ENCODE data around the gene PSG1.
"Not testable (repeated sequence)": the region's sequence is repeated elsewhere in the genome, so short reads cannot be mapped to it uniquely, and the experiment has no call there.

Gene PSG1

GRCh38 chr19:42882010-42882409 lies 2.5 kb upstream of the PSG1 start:
- not testable (repeated sequence) for H3K27ac ChIP-seq (ENCODE audit: low read length); H3K9me3 ChIP-seq (ENCODE audit: control insufficient read depth, insufficient read depth, low read length); H3K36me3 ChIP-seq (ENCODE audit: control insufficient read depth, insufficient read depth, low read length); H3K4me1 ChIP-seq (ENCODE audit: control insufficient read depth, insufficient read depth, low read length); DNase-seq (ENCODE audit: low read depth, low spot score); H3K27me3 ChIP-seq (ENCODE audit: control insufficient read depth, insufficient read depth, low read length); H3K4me3 ChIP-seq (ENCODE audit: low read length)
- WGBS (ENCODE audit: insufficient coverage, insufficient read length) = no CpG with 5 or more reads among the region's 5 CpGs

GRCh38 chr19:42881279-42881678 lies 1.8 kb upstream of the PSG1 start:
- not testable (repeated sequence) for H3K9me3 ChIP-seq (ENCODE audit: control insufficient read depth, insufficient read depth, low read length); H3K27ac ChIP-seq (ENCODE audit: low read length); H3K4me1 ChIP-seq (ENCODE audit: control insufficient read depth, insufficient read depth, low read length); H3K27me3 ChIP-seq (ENCODE audit: control insufficient read depth, insufficient read depth, low read length); H3K4me3 ChIP-seq (ENCODE audit: low read length); H3K36me3 ChIP-seq (ENCODE audit: control insufficient read depth, insufficient read depth, low read length); DNase-seq (ENCODE audit: low read depth, low spot score)
- WGBS (ENCODE audit: insufficient coverage, insufficient read length) = no CpG with 5 or more reads among the region's 8 CpGs

- H3K27ac ChIP-seq (ENCODE audit: low read length); H3K4me3 ChIP-seq (ENCODE audit: low read length); H3K4me1 ChIP-seq (ENCODE audit: control insufficient read depth, insufficient read depth, low read length); H3K27me3 ChIP-seq (ENCODE audit: control insufficient read depth, insufficient read depth, low read length); H3K36me3 ChIP-seq (ENCODE audit: control insufficient read depth, insufficient read depth, low read length); H3K9me3 ChIP-seq (ENCODE audit: control insufficient read depth, insufficient read depth, low read length); DNase-seq (ENCODE audit: low read depth, low spot score): not testable (repeated sequence)
- no CpG with 5 or more reads among the region's 9 CpGs for WGBS (ENCODE audit: insufficient coverage, insufficient read length)
These were observed 1.1 kb upstream of the PSG1 start for GRCh38 chr19:42880621-42881020.

- not testable (repeated sequence) for H3K4me1 ChIP-seq (ENCODE audit: control insufficient read depth, insufficient read depth, low read length); H3K27me3 ChIP-seq (ENCODE audit: control insufficient read depth, insufficient read depth, low read length); H3K27ac ChIP-seq (ENCODE audit: low read length); H3K36me3 ChIP-seq (ENCODE audit: control insufficient read depth, insufficient read depth, low read length); H3K9me3 ChIP-seq (ENCODE audit: control insufficient read depth, insufficient read depth, low read length); DNase-seq (ENCODE audit: low read depth, low spot score); H3K4me3 ChIP-seq (ENCODE audit: low read length)
These were observed 2.9 kb downstream of the PSG1 start for GRCh38 chr19:42876596-42876995.

GRCh38 chr19:42875881-42876280 lies 3.6 kb downstream of the PSG1 start:
- no CpG with 5 or more reads among the region's 1 CpG for WGBS (ENCODE audit: insufficient coverage, insufficient read length)
- not testable (repeated sequence) for H3K4me1 ChIP-seq (ENCODE audit: control insufficient read depth, insufficient read depth, low read length); H3K27me3 ChIP-seq (ENCODE audit: control insufficient read depth, insufficient read depth, low read length); H3K4me3 ChIP-seq (ENCODE audit: low read length); H3K27ac ChIP-seq (ENCODE audit: low read length); DNase-seq (ENCODE audit: low read depth, low spot score); H3K36me3 ChIP-seq (ENCODE audit: control insufficient read depth, insufficient read depth, low read length); H3K9me3 ChIP-seq (ENCODE audit: control insufficient read depth, insufficient read depth, low read length)

GRCh38 chr19:42874901-42875813 lies 4.4 kb downstream of the PSG1 start:
- not testable (repeated sequence) for H3K9me3 ChIP-seq (ENCODE audit: control insufficient read depth, insufficient read depth, low read length); DNase-seq (ENCODE audit: low read depth, low spot score); H3K4me3 ChIP-seq (ENCODE audit: low read length); H3K4me1 ChIP-seq (ENCODE audit: control insufficient read depth, insufficient read depth, low read length); H3K27ac ChIP-seq (ENCODE audit: low read length); H3K27me3 ChIP-seq (ENCODE audit: control insufficient read depth, insufficient read depth, low read length); H3K36me3 ChIP-seq (ENCODE audit: control insufficient read depth, insufficient read depth, low read length)
- no CpG with 5 or more reads among the region's 4 CpGs for WGBS (ENCODE audit: insufficient coverage, insufficient read length)

GRCh38 chr19:42874136-42874535 lies 5.4 kb downstream of the PSG1 start:
- H3K27me3 ChIP-seq (ENCODE audit: control insufficient read depth, insufficient read depth, low read length); H3K27ac ChIP-seq (ENCODE audit: low read length); DNase-seq (ENCODE audit: low read depth, low spot score); H3K9me3 ChIP-seq (ENCODE audit: control insufficient read depth, insufficient read depth, low read length); H3K4me1 ChIP-seq (ENCODE audit: control insufficient read depth, insufficient read depth, low read length); H3K36me3 ChIP-seq (ENCODE audit: control insufficient read depth, insufficient read depth, low read length); H3K4me3 ChIP-seq (ENCODE audit: low read length): not testable (repeated sequence)
- no CpG with 5 or more reads among the region's 3 CpGs for whole genome bisulfite sequencing (ENCODE audit: insufficient coverage, insufficient read length)

GRCh38 chr19:42872608-42873007 lies 6.9 kb downstream of the PSG1 start:
- no peaks in the 10 kb centered on the region for H3K4me1 ChIP-seq (ENCODE audit: control insufficient read depth, insufficient read depth, low read length)
- no peak overlapping the region for H3K4me3 ChIP-seq (ENCODE audit: low read length)
- WGBS (ENCODE audit: insufficient coverage, insufficient read length) = no CpG with 5 or more reads among the region's 3 CpGs
- no peaks in the 10 kb centered on the region for H3K36me3 ChIP-seq (ENCODE audit: control insufficient read depth, insufficient read depth, low read length)
- no peak for DNase-seq (ENCODE audit: low read depth, low spot score)
- H3K27ac ChIP-seq (ENCODE audit: low read length) = no peak overlapping the region
- H3K9me3 ChIP-seq (ENCODE audit: control insufficient read depth, insufficient read depth, low read length) = peaks cover 1% of the 10 kb centered on the region; the same call in 1 of the 2 replicates
- no peaks in the 10 kb centered on the region for H3K27me3 ChIP-seq (ENCODE audit: control insufficient read depth, insufficient read depth, low read length)

GRCh38 chr19:42857544-42857867 lies 22.0 kb downstream of the PSG1 start:
- H3K27me3 ChIP-seq (ENCODE audit: control insufficient read depth, insufficient read depth, low read length) = no peaks in the 10 kb centered on the region; the same call in 1 of the 2 replicates
- H3K36me3 ChIP-seq (ENCODE audit: control insufficient read depth, insufficient read depth, low read length) = no peaks in the 10 kb centered on the region
- no peak for DNase-seq (ENCODE audit: low read depth, low spot score)
- no CpG with 5 or more reads among the region's 5 CpGs for WGBS (ENCODE audit: insufficient coverage, insufficient read length)
- H3K4me1 ChIP-seq (ENCODE audit: control insufficient read depth, insufficient read depth, low read length) = no peaks in the 10 kb centered on the region; the same call in 1 of the 2 replicates
- no peak overlapping the region for H3K4me3 ChIP-seq (ENCODE audit: low read length)
- H3K9me3 ChIP-seq (ENCODE audit: control insufficient read depth, insufficient read depth, low read length) = peaks cover 8% of the 10 kb centered on the region
- H3K27ac ChIP-seq (ENCODE audit: low read length) = no peak overlapping the region

GRCh38 chr19:42856866-42857543 lies 22.5 kb downstream of the PSG1 start:
- no CpG with 5 or more reads among the region's 19 CpGs for WGBS (ENCODE audit: insufficient coverage, insufficient read length)
- not testable (repeated sequence) for H3K4me3 ChIP-seq (ENCODE audit: low read length); H3K4me1 ChIP-seq (ENCODE audit: control insufficient read depth, insufficient read depth, low read length); H3K27ac ChIP-seq (ENCODE audit: low read length); H3K27me3 ChIP-seq (ENCODE audit: control insufficient read depth, insufficient read depth, low read length); H3K36me3 ChIP-seq (ENCODE audit: control insufficient read depth, insufficient read depth, low read length); H3K9me3 ChIP-seq (ENCODE audit: control insufficient read depth, insufficient read depth, low read length); DNase-seq (ENCODE audit: low read depth, low spot score)

- no CpG with 5 or more reads among the region's 3 CpGs for WGBS (ENCODE audit: insufficient coverage, insufficient read length)
- H3K27ac ChIP-seq (ENCODE audit: low read length); H3K4me3 ChIP-seq (ENCODE audit: low read length); DNase-seq (ENCODE audit: low read depth, low spot score); H3K36me3 ChIP-seq (ENCODE audit: control insufficient read depth, insufficient read depth, low read length); H3K9me3 ChIP-seq (ENCODE audit: control insufficient read depth, insufficient read depth, low read length); H3K4me1 ChIP-seq (ENCODE audit: control insufficient read depth, insufficient read depth, low read length); H3K27me3 ChIP-seq (ENCODE audit: control insufficient read depth, insufficient read depth, low read length): not testable (repeated sequence)
These were observed 24.8 kb downstream of the PSG1 start for GRCh38 chr19:42854745-42855144.
